ENCODE data around the gene CDHR2.
A peak's percentile ranks its signal among the peaks of the same experiment; 100 is the strongest.

Gene CDHR2

DNA sequence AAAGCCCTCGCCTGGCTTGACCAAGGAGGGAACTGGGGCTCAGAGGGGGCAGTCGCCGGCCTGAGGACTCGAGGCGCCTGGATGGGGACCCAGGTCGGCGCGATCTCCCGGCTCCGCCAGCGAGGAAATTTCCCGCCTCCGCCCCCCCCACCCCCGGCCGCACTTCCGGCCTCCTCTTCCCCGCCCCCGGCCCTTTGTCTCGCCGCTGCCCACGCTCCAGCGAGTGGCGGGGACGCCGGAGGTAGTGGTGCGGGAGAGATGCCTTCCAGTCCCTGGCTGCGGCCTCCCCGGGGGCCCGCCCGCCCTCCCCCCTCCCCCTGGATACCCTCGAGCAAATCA is 61.3 kb downstream of the CDHR2 start:
- H3K27ac ChIP-seq, result peak overlapping the region; percentile 96
- H3K4me3 ChIP-seq (ENCODE audit: low read depth, low read length), result peak overlapping the region; percentile 52
- no peak for TF ChIP-seq CTCF (IDR thresholded peaks at IDR 0.05; ENCODE audit: low read depth, low read length)
- no peaks in the 10 kb centered on the region for H3K9me3 ChIP-seq (ENCODE audit: severe bottlenecking)
- peaks cover 35% of the 10 kb centered on the region for H3K36me3 ChIP-seq
- peak; percentile 56 for DNase-seq
- no peaks in the 10 kb centered on the region for H3K27me3 ChIP-seq (ENCODE audit: insufficient read depth, low read depth, severe bottlenecking)

DNA sequence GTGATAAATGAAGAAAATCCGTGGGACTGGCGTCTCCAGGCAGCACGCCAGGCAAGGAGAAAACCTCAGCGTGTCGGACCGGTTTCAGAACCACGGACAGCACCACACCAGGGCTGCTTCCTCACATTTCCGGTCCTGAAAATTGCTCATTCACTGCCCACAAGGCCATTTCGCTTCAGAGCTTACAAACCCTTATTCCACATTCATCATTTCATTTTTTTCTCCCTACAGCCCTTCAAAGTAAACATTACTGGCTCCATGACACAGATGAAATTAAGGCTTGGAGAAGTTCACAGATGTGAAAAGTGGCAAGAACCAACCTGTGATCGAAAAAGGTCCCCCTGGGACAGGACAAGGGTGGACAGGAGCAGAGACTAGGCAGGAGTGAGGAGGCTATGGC is 62.3 kb downstream of the CDHR2 start:
- DNase-seq, result no peak
- Histone ChIP-seq H3K27ac (no peak overlapping the region), H3K27me3 (ENCODE audit: insufficient read depth, low read depth, severe bottlenecking) (no peaks in the 10 kb centered on the region), H3K4me3 (ENCODE audit: low read depth, low read length) (no peak overlapping the region), H3K9me3 (ENCODE audit: severe bottlenecking) (no peaks in the 10 kb centered on the region), H3K36me3 (peaks cover 28% of the 10 kb centered on the region)
- no peak for TF ChIP-seq CTCF (IDR thresholded peaks at IDR 0.05; ENCODE audit: low read depth, low read length)

- no peak for DNase-seq
- Histone ChIP-seq H3K27me3 (ENCODE audit: insufficient read depth, low read depth, severe bottlenecking) (no peaks in the 10 kb centered on the region), H3K4me3 (ENCODE audit: low read depth, low read length) (no peak overlapping the region), H3K27ac (no peak overlapping the region), H3K36me3 (peaks cover 22% of the 10 kb centered on the region), H3K9me3 (ENCODE audit: severe bottlenecking) (no peaks in the 10 kb centered on the region)
- TF ChIP-seq CTCF (IDR thresholded peaks at IDR 0.05; ENCODE audit: low read depth, low read length), result no peak
Observed at GRCh38 chr5:176612008-176612407, 62.9 kb downstream of the CDHR2 start.

DNA sequence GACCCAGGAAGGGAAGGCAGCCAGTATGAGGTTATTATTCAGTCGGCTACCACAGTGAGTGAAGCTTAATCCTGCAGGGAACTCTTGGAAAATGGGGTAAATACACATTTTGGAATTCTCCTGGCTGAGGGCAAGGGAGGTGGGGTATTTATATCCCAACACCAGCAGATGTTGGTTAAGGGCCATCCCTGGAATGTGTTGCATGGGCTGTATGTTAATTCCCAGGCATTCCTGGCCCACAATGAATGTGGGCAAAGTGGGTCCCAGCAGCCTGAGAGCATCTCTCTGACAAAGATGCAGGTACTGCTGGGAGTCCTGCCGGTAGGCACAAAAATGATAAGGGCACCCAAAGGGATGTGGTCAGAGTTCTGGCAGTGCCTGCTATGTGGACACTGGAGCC is 63.7 kb downstream of the CDHR2 start:
- no peak overlapping the region for H3K27ac ChIP-seq
- DNase-seq, result no peak
- no peak for TF ChIP-seq CTCF (IDR thresholded peaks at IDR 0.05; ENCODE audit: low read depth, low read length)

DNA sequence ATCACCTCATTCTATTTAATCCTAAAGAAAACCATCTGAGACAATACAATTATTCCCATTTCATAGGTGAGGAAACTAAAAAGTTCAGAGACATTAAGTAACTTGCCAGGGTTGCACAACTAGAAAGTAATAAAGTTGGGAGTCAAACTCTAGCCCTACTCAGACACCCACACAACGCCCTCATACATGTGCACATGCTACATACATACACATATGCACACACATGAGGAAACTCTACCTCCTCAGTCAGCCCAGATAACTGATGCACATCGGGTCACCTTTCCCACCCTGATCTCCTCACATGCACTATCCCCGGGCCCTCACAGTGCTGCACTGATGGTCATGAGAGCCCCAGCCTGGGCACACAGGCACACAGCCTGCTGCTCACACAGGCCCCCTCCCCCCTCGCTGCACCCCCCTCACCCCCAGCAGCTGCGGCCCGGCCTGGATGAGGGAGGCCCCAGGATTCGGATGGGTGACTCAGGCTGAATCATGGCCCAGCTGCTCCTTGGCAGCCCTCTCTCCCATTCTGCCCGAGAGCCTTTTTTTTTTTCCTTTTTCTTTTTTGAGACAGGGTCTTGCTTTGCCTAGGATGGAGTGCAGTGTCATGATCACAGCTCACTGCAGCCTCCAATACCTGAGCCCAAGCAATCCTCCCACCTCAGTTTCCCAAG is 65.8 kb downstream of the CDHR2 start:
- H3K36me3 ChIP-seq, result no peaks in the 10 kb centered on the region
- no peak overlapping the region for H3K4me3 ChIP-seq (ENCODE audit: low read depth, low read length)
- no peak overlapping the region for H3K27ac ChIP-seq
- no peaks in the 10 kb centered on the region for H3K27me3 ChIP-seq (ENCODE audit: insufficient read depth, low read depth, severe bottlenecking)
- no peak for DNase-seq
- no peaks in the 10 kb centered on the region for H3K9me3 ChIP-seq (ENCODE audit: severe bottlenecking)
- no peak for TF ChIP-seq CTCF (IDR thresholded peaks at IDR 0.05; ENCODE audit: low read depth, low read length)

More for the DNA sequence above, 63.7 kb downstream of the CDHR2 start:
- Histone ChIP-seq H3K36me3 (peaks cover 15% of the 10 kb centered on the region), H3K27me3 (ENCODE audit: insufficient read depth, low read depth, severe bottlenecking) (no peaks in the 10 kb centered on the region), H3K4me3 (ENCODE audit: low read depth, low read length) (no peak overlapping the region), H3K9me3 (ENCODE audit: severe bottlenecking) (no peaks in the 10 kb centered on the region)

- no peaks in the 10 kb centered on the region for H3K27me3 ChIP-seq (ENCODE audit: insufficient read depth, low read depth, severe bottlenecking)
- DNase-seq, result no peak
- TF ChIP-seq CTCF (IDR thresholded peaks at IDR 0.05; ENCODE audit: low read depth, low read length), result no peak
Observed at GRCh38 chr5:176616511-176616910, 67.4 kb downstream of the CDHR2 start.

More at GRCh38 chr5:176616511-176616910, 67.4 kb downstream of the CDHR2 start:
- H3K27ac ChIP-seq, result no peak overlapping the region
- no peaks in the 10 kb centered on the region for H3K9me3 ChIP-seq (ENCODE audit: severe bottlenecking)
- no peaks in the 10 kb centered on the region for H3K36me3 ChIP-seq
- no peak overlapping the region for H3K4me3 ChIP-seq (ENCODE audit: low read depth, low read length)

All from WERI-Rb-1 (cell line).